Inflammatory macrophage (primary cell): Measurements from ENCODE around the gene BCO1.

Source experiments
- DNase-seq, 2 donors: peaks; one replicate each; pipeline ENCODE4 v3.0.0-alpha.2; 2020 to 2022

Gene BCO1

DNA sequence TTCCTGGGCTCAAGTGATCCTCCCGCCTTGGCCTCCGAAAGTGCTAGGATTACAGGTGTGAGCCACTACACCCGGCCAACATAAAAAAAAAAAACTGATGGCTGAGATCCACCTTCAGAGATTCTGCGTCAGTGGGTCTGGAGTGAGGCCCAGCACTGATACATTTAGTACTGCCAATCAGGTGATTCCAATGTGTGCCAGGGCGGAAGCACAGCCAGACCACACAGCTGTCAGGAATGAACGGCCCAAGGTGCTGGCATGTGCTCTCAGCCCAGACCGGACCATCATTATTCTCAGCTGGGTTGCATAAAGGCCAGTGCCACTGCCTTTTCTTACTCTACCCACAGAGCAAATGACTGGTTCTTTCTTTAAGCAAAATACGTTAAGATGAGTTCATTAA, 1.2 kb upstream of the BCO1 start:
- no peak for DNase-seq

DNA sequence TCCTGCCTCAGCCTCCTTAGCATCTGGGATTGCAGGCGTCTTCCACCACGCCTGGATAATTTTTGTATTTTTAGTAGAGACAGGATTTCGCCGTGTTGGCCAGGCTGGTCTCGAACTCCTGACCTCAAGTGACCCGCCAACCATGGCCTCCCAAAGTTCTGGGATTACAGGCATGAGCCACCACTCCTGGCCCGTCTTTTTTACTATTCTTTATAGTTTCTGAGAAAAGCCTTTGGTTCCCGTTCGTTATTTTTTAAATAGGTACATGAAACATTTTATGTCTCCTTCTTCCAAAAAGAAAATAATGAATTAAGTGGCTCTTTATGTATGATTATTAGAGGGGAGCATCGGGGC, 570 bp upstream of the BCO1 start:
- DNase-seq = no peak

- DNase-seq = no peak
These were observed 1.1 kb downstream of the BCO1 start for GRCh38 chr16:81239367-81240121.

DNA sequence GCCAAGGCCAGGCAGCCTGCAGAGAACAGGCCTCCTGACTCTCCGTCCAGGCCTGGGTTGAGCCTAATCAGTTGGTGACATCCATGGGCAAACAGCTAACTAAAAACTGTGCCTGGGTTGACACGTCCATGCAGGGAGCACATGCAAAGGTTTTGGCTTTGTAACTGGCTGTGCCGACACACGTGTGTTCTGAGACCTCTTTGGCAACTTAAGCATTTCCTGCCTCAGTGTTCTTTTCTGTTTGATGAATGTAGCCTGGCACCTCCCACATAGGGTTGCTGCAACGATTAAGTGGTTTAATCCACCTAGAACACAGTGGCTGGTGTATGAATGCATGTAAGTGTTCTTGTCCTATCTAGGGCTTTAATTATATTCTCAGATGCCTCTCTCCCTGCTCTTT, 3.2 kb downstream of the BCO1 start:
- no peak for DNase-seq

DNA sequence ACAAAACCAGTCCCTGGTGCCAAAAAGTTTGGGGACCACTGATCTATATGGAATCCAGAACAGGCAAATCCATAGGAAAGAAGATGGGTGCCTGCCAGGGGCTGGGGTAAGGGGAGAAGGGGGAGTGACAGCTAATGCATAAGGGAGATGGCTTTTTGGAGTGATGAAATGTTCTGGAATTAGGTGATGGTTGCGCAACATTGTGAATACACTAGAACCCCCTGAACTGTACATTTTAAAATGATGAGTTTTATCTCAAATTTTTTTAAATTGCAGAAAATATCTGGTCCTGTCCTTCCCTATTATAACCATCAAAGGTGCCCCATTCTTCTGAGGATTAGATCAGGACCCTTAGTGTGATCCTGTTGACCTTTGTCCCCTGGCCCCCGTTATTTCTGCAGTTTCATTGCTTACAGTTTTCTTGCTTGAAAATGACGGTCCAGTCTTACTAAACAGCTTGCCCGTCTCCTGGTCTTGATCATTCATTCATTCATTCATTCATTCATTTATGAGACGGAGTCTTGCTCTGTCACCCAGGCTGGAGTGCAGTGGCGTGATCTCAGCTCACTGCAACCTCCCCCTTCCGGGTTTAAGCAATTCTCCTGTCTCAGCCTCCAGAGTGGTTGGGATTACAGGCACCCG, 4.6 kb downstream of the BCO1 start:
- no peak for DNase-seq

DNA sequence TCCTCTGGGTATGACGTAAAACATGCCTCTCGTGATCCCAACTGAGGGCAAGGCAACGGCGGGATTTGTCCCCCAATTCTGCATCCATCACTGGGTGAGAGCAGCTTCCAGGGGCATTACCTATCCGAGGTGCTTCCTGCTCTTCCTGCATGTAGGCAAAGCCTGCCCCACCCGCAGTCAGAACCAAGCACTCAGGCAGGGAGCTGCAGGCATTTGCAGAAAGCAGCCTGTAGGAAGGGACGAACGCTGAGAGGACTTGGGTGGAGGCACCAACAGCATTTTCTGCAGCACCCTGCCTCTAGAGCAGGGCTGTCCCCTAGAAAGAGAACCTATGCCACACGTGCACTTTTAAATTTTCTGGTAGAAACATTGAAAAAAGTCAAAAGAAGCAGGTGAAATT, 5.5 kb downstream of the BCO1 start:
- no peak for DNase-seq

DNA sequence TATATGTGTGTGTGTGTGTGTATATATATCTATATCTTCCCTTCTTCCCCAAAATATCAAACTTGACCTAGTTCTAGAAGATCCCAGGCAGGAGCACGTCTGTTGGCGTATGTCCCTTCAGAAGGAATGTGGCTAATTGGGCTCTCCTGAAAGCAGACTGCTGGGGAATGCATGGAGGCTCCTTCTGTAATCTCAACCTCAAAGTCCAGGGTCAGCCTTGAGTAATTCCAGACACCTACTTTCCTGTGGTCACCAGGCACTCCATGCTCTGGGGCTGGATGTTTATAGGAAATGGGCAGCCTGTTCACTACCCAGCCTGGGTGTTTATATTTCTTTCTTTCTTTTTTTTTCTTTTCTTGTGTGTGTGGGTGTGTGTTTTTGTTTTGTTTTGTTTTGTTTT, 13.4 kb downstream of the BCO1 start:
- no peak for DNase-seq

GRCh38 chr16:81253141-81253540, 14.7 kb downstream of the BCO1 start:
- DNase-seq = no peak

GRCh38 chr16:81254922-81255526, 16.5 kb downstream of the BCO1 start:
- no peak for DNase-seq

DNA sequence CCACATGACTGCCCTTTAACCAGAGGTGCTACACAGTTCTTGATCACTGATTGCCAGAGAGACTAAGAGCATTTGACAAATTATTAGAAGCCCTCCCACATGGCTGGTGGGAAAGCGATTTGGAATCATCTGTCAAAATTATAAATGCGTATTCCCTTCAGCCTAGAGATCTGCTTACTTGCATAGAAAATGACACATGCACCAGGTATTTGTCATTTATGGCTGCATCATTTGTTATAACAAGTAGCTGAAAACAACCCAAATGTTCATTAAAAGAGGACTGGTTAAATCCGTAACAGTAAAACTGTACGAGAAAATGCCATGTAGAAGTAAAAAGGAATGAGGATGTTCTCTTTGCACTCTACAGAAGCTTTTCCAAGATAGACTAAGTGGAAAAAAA, 21.4 kb downstream of the BCO1 start:
- no peak for DNase-seq

DNA sequence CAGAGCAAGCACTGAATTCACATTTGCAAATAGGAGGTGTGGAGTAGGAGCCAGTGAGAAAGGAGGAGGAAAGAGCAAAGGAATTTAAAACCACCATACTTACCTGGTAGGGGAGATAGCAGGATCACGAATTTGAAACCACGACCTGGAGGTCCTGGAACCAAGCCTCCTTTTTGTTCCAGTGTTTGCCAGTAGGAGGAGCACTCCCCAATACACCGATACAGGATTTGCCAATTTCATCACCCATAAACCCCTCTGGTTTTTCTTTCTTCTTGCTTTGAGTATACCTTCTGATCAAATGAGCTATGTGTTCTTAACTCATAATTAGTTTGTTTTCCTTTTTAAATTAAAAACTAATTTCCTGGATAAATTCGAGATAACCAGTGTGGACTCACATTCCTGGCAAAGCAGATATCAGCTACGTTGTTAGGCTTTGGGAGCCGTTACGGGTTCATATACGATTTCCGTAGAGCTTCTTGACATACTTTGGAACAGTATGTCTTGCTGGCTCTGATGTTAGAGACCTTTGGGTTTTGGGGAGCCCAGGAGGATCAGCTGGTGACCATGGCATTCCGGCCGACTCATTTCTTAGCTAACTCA, 22.7 kb downstream of the BCO1 start:
- peak; percentile 28 for DNase-seq

DNA sequence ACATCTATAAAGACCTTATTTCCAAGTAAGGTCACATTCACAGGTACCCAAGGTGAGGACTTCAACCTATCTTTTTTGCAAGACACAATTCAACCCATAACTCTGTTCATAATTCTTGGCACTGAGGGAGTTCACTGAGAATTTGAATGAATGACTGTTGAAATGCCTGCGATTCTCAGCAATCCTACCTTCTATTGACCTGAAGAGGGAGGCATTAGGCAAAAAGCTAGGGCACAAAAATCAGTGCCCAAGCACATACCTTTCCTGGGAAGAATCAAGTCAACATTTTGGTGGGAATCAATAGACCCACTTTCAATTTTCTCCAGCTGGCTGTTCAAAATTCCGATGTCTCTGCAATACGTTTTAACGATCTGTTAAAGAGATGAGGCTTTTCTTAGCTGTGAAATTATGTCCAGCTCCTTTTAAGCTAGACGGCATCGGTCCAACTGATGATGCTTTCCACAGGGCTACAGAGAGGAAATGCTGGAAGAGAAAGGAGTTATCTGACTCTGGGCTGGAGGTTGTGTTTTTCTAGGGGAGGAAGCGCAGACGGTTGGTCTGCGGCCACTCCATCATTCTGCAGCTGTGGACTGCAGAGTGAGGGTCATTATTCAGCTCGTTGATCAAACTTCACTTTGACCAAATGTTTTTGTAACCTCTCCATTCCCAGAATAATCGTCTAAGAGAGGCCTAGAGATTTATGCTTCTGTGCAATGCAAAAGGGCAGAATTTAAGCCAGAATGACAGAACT, 25.2 kb downstream of the BCO1 start:
- DNase-seq = no peak

DNA sequence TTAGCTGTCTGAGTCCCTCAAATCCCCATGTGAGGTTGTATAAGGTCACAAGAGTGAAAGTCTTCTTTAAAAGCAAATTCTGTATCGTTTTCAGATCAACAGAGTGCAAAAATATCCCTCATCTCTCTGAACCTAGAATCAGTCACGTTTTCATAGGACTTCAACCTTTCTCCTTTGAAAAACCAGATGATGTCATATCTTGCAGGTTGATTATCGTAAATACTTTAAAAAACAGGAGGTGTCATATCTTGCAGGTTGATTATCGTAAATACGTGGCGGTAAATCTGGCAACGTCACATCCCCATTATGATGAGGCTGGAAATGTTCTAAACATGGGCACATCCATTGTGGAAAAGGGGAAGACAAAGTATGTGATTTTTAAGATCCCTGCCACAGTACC, 25.9 kb downstream of the BCO1 start:
- DNase-seq = no peak

DNA sequence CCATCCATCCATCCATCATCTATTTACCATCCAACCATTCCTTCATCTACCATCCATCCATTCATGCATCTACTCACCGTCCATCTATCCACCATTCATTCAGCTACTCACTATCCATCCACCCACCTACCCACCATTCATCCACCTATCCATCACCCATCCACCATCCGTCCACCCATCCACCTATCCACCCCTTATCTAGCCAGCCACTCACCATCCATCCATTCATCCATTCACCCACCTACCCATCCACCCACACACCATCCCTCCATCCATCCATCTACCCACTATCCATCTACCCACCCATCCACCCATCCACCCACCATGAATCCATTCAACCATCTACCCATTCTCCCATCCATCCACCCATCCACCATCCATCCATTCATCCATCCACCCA, 26.6 kb downstream of the BCO1 start:
- DNase-seq = no peak

GRCh38 chr16:81265658-81266451, 27.4 kb downstream of the BCO1 start:
- DNase-seq = no peak

- no peak for DNase-seq
These were observed 28.2 kb downstream of the BCO1 start for GRCh38 chr16:81266680-81267095.

DNA sequence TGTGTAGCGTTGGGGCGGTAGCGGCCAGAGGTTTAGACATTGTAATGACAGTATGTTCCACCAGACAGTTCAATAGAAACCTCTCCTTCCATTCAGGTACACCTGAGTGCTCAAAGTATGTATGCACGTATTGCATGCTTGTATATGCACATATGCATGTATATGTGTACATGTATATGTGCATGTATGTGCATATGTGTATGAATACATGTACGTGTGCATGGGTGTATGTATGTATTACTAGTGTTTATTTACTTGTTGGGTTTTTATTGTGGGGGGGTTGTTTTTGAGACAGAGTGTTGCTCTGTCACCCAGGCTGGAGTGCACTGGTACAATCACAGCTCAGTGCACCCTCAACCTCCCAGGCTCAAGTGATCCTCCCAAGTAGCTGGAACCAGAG, 30.0 kb downstream of the BCO1 start:
- DNase-seq = no peak

DNA sequence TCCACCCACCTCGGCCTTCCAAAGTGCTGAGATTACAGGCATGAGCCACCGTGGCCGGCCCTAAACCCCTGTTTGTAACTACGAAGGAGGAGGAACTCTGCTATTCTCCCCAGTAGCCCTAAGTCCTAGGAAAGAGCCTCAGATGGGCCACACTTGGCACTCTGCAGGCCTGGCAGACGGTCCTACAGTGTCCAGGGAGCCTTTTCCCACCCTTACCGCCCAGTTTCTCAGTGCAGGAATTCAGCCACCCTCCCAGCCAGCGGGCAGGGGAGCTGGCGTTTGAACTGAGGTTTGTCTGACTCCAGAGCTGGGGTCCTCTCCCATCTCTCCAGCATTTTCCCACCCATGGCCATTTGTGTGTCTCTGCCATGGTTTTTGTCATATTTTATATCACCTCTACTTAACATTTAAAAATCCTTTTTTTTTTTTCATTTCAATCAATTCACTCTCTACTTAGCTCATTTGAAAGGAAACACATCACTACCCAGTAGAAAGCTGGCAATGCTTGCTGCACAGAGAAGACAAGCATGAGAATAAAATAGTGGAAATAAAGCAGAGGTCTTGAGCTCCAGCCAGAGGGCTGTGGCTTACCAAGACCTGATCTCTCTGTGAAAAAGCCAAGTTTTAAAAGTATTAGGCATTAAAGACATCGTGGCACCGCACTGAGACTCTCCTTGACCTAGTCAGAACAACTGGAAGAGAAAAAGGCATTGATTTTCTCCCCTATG, 34.9 kb downstream of the BCO1 start:
- no peak for DNase-seq

GRCh38 chr16:81275064-81275532, 36.6 kb downstream of the BCO1 start:
- DNase-seq = no peak

GRCh38 chr16:81275795-81276194, 37.3 kb downstream of the BCO1 start:
- DNase-seq = no peak

DNA sequence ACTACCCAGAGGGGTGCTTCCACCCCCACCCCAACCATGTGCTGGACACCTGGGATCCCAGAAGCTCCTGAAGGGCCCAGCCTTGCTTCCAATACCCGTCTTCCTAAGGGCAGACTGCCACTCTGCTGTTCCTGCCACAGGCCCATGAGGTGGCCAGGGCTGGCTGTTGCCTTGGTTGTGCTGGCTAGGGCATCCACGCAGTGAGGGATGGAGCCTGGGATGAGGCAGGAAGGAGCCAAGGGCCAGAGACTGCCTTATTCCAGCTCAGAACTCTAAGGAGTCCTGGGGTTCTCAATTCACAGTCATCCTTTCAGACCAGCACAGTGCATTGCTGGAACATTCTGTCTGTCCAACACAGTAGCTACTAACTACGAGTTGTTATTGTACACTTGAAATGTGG, 37.8 kb downstream of the BCO1 start:
- no peak for DNase-seq
